Stomach smooth muscle (tissue), 2 donors: Measurements from ENCODE around the gene VMO1.
"Not testable (repeated sequence)": the region's sequence is repeated elsewhere in the genome, so short reads cannot be mapped to it uniquely, and the experiment has no call there.

Source experiments
- H3K27ac ChIP-seq: one replicate; pipeline ENCODE4 v1.7.0; 2013; ENCODE audit warnings: mild to moderate bottlenecking, low read length, inconsistent platforms
- H3K27me3 ChIP-seq, 2 donors: one replicate each; pipeline ENCODE4 v1.7.0; 2013; ENCODE audit warnings: low read length in 2 of 2; ENCODE audit not compliant: insufficient read depth in 2 of 2, control insufficient read depth in 1 of 2
- H3K36me3 ChIP-seq, 2 donors: one replicate each; pipeline ENCODE4 v1.7.0; 2013; ENCODE audit warnings: low read length in 2 of 2; ENCODE audit not compliant: control insufficient read depth in 2 of 2, insufficient read depth in 2 of 2
- H3K4me1 ChIP-seq: one replicate; pipeline ENCODE4 v1.7.0; 2013; ENCODE audit warnings: low read length; ENCODE audit not compliant: control insufficient read depth, insufficient read depth
- H3K4me3 ChIP-seq, 2 donors: one replicate each; pipeline ENCODE4 v1.7.0; 2013; ENCODE audit warnings: low read length in 2 of 2
- H3K9ac ChIP-seq, 2 donors: one replicate each; pipeline ENCODE4 v1.7.0; 2013; ENCODE audit warnings: low read length in 2 of 2, mild to moderate bottlenecking in 1 of 2
- H3K9me3 ChIP-seq, 2 donors: one replicate each; pipeline ENCODE4 v1.7.0; 2013; ENCODE audit warnings: low read length in 2 of 2; ENCODE audit not compliant: control insufficient read depth in 2 of 2
- donor health status: healthy.
- donor health status: Pancreatic carcinoma.

Gene VMO1

DNA sequence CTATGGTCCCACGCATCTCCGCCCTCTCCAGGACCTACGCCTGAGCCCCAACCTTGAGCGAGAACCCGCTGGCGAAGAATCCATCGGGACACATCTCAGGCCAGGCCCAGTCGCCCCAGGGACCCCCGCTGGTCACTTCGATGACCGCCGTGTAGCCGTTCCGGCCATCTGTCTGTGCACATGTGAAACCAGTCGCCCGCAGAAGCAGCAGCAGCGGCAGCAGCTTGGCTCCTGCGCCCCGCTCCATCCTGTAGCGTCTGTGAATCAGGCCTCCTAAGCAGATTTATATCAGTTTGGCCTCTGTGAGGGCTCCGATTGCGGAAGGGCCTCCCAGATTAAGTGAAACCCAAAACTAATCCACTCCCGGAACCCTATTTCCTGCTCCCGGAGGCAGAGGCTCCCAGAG is at the start of gene VMO1:
Gene VMO1, minus strand, starts transcription at position 259 of the 406 bp plus-strand sequence. Its CDS starts 12 bp downstream, at position 247.
- H3K27me3 ChIP-seq: peaks cover 17 to 22% of the 10 kb centered on the region in 2 donors
- no peaks in the 10 kb centered on the region for H3K36me3 ChIP-seq
- H3K4me1 ChIP-seq: peaks cover 35% of the 10 kb centered on the region
- no peaks in the 10 kb centered on the region for H3K9me3 ChIP-seq
- peak within 1 kb of the TSS; percentile 24 to 36 for H3K9ac ChIP-seq
- peak within 1 kb of the TSS; percentile 68 to 75 for H3K4me3 ChIP-seq
- no peak within 1 kb of the TSS for H3K27ac ChIP-seq

DNA sequence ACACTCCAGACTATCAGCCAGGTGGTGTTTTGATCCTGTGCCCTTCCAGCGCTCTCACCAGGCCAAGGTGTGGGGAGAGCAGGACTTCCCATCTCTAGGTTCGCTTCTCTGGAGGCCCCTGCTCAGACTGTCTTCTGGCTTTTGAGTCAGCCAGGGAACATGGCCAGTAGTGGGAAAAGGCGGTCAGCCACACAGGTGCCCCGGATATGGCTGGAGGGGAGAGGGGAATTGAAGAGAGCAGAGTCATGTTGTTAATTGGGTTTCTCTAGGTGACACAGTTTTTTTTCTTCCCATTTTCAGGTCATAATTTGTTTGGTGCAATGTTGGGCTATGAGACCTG is 48.5 kb upstream of the VMO1 start:
- no peaks in the 10 kb centered on the region for H3K9me3 ChIP-seq
- H3K27me3 ChIP-seq: no peaks in the 10 kb centered on the region
- H3K36me3 ChIP-seq: no peaks in the 10 kb centered on the region
- H3K9ac ChIP-seq: no peak overlapping the region
- peak overlapping the region; percentile 72 to 82 for H3K4me3 ChIP-seq
- H3K27ac ChIP-seq: peak overlapping the region; percentile 31
- peaks cover 19% of the 10 kb centered on the region for H3K4me1 ChIP-seq

DNA sequence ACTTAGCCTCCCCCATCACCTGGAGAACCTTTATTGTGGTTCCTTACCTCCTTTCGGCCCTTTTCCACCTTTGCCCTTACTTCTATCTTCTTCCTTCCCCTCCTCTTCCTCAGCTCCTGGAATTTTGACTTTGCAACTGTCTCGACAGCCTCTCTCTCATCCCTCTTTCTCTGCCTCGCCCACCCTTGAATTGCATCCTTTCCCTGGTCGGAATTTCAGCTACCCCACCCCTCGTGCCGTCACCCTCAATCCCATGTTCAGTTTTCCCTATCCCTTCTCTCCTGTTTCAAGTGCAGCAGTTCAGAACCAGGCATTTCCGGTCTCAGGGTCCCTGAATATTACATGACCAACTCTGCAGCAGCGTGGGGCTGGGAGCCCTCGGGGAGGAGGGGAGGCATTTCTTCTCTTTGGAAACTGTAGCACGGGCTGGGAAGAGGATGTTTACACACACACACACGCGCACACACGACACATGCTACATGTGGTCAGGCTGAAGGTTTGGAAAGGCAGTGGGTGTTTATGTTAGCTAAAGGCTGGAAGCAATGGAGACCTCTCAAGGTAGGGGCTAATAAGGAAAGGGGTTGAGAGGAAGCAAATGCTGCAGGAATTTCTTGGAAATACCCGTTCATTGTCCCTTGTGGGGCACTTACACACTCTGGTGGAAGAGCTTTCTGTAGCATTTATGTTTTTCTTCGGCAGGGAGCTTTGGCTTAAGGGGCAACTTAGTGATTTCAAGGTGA is 47.9 kb upstream of the VMO1 start:
- Histone ChIP-seq H3K27me3 (no peaks in the 10 kb centered on the region), H3K9me3 (no peaks in the 10 kb centered on the region), H3K36me3 (no peaks in the 10 kb centered on the region), H3K4me1 (peaks cover 19% of the 10 kb centered on the region), H3K4me3 (peak overlapping the region; percentile 72 to 82), H3K9ac (peak overlapping the region; percentile 68 to 80), H3K27ac (peak overlapping the region; percentile 62)

DNA sequence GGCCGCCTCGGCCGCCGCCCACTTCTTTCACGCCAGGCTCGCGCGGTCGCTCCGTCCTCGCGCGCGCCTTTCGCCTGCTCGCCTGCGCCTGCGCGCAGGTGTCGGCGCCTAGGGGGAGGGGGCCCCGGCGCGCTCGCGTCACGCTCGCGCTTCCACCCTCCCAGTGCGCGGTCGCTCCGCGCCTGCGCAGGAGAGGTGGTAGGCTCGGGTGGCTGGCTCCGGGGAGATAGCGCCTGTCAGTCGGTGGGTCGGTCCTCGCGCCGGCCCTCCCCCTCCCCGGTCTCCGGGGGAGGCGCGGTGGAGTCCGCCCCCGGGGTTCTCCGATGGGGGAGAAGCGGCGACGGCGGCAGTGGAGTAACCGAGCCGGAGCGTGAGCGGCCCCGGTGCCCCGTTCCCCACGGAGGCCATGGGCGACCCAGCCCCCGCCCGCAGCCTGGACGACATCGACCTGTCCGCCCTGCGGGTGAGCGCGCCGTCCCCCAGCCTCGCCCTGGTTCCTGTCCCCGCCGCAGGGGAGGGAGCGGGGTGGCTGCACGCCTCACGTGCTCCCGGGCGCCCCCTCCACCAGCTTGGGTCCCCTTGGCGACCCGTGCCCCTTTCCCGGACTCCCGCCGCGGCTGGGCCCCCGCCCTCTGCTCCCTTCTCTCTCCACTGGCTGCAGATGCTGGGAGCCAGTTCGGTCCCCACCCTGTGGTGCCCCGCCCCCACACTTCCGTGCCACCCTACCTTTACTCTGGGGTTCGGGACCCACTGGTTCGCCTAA is 47.2 kb upstream of the VMO1 start, which contains the start of gene MINK1:
Gene MINK1, plus strand, starts transcription at position 163 of the 763 bp plus-strand sequence. Its CDS starts 244 bp downstream, at position 407.
- H3K4me1 ChIP-seq: peaks cover 19% of the 10 kb centered on the region
- no peaks in the 10 kb centered on the region for H3K36me3 ChIP-seq
- H3K9ac ChIP-seq: peak within 1 kb of the TSS; percentile 68 to 80
- peak within 1 kb of the TSS; percentile 81 to 82 for H3K4me3 ChIP-seq
- no peaks in the 10 kb centered on the region for H3K27me3 ChIP-seq
- peak within 1 kb of the TSS; percentile 62 for H3K27ac ChIP-seq
- H3K9me3 ChIP-seq: no peaks in the 10 kb centered on the region

GRCh38 chr17:4832829-4833177 is 46.6 kb upstream of the VMO1 start:
- not testable (repeated sequence) for H3K9me3 ChIP-seq, H3K36me3 ChIP-seq, H3K27me3 ChIP-seq
- peak overlapping the region; percentile 81 to 82 for H3K4me3 ChIP-seq
- H3K4me1 ChIP-seq: peaks cover 18% of the 10 kb centered on the region
- peak overlapping the region; percentile 62 for H3K27ac ChIP-seq
- H3K9ac ChIP-seq: peak overlapping the region; percentile 58 to 80

GRCh38 chr17:4827399-4827798 is 41.2 kb upstream of the VMO1 start:
- H3K27ac ChIP-seq: no peak overlapping the region
- no peak overlapping the region for H3K9ac ChIP-seq
- no peaks in the 10 kb centered on the region for H3K9me3 ChIP-seq
- no peaks in the 10 kb centered on the region for H3K27me3 ChIP-seq
- H3K4me1 ChIP-seq: no peaks in the 10 kb centered on the region
- peaks cover 3 to 8% of the 10 kb centered on the region in 2 donors for H3K36me3 ChIP-seq
- no peak overlapping the region for H3K4me3 ChIP-seq

DNA sequence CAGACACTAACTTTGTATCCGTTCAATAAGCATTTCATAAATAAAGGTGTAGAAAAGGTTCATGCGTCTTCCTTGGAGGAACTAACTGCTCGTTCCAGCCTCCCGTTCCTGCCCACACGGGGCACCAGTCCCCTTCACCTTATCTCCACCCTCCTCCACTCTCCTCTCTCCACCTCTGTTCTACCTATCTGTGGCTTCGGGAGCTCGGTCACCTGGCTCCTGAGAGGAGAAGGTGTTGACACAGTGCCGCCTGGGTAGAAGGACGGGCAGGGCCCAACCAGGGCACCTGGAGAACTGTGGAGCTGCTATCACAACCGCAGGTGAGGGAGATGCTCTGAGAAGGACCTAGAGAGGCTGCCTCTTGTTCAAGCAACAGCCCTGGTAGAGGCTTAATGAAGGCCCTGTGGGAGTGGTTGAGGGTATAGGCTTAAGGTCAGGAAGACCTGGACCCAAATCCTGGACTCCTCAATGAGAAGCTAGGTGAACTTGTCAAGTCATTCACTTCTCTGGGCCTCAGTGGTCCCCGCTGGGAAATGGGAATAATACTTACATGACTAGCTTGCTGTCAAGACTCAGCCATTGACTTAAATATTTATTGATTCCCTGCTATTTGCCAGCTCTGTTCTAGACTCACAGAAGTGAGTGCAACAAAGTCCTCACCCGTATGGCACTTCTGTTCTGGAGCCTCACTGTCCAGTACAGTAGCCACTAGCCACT is 37.4 kb upstream of the VMO1 start:
- Histone ChIP-seq H3K27ac (no peak overlapping the region), H3K9me3 (no peaks in the 10 kb centered on the region), H3K4me3 (no peak overlapping the region), H3K27me3 (no peaks in the 10 kb centered on the region), H3K4me1 (no peaks in the 10 kb centered on the region), H3K36me3 (peaks cover 6 to 14% of the 10 kb centered on the region in 2 donors), H3K9ac (no peak overlapping the region)

DNA sequence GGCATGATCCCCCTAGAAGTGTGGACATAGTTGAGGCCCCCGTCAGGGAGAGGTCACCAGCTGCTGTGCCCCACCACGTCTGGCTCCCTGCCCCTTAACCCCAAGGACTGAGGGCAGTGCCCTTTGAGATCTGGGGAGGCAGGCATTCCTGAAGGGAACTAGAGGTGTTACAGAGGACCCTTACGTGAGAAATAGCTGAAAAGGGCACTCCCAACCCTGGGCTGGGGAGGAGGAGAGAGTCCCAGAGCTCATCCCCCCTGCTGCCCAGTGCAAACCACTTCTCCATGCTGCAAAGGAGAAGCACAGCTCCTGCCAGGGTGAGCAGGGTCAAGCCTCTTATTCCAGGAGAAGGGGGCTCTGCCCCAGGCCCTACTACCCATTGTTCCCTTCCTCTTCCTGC is 36.7 kb upstream of the VMO1 start:
- Histone ChIP-seq H3K27ac (no peak overlapping the region), H3K27me3 (no peaks in the 10 kb centered on the region), H3K9me3 (no peaks in the 10 kb centered on the region), H3K4me1 (no peaks in the 10 kb centered on the region), H3K36me3 (peaks cover 6 to 17% of the 10 kb centered on the region in 2 donors), H3K4me3 (no peak overlapping the region), H3K9ac (no peak overlapping the region)

DNA sequence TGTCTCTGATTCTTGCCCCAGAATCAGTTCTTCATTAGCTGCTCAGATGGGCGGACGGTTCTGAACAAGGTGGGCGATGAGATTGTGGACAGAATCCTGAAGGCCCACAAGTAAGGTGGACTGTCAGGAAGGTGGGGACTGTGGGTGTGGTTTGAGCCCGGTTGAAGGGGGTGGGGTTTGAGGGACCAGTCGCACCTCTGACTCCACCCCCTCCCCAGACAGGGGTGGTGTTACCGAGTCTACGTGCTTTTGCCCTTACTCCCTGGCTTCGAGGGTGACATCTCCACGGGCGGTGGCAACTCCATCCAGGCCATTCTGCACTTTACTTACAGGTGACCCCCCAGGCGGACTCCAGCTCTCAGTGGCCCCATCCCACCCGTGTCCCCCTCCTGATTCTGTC is 32.1 kb upstream of the VMO1 start:
- Histone ChIP-seq H3K4me3 (no peak overlapping the region), H3K4me1 (no peaks in the 10 kb centered on the region), H3K27ac (no peak overlapping the region), H3K36me3 (peaks cover 20 to 29% of the 10 kb centered on the region in 2 donors), H3K9ac (no peak overlapping the region), H3K27me3 (no peaks in the 10 kb centered on the region), H3K9me3 (no peaks in the 10 kb centered on the region)

DNA sequence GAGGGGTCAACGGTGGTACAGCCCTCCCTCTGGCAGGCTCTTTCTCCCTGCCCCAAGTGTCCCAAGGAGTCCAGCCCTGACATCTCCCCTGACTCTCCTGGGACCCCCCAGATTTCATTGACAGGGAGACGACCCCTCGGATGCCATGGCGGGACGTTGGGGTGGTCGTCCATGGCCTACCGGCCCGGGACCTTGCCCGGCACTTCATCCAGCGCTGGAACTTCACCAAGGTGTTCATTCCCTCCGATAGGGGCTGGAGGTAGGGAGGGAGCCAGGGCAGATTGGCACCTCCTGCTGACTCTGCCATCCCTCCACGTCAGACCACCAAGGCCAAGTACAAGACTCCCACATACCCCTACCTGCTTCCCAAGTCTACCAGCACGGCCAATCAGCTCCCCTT is 30.7 kb upstream of the VMO1 start:
- Histone ChIP-seq H3K9me3 (no peaks in the 10 kb centered on the region), H3K27ac (no peak overlapping the region), H3K4me1 (no peaks in the 10 kb centered on the region), H3K4me3 (no peak overlapping the region), H3K27me3 (no peaks in the 10 kb centered on the region), H3K9ac (no peak overlapping the region), H3K36me3 (peaks cover 17 to 24% of the 10 kb centered on the region in 2 donors)
